ENCODE data around the gene SLC22A1. TPM values are rescaled to one million over a fixed set of nuclear protein-coding genes. Genes with fewer than 3 reads are reported as not detected.

The SLC22A1 gene
- total RNA-seq, 1 experiment from 2014 or later, result 0.39 TPM

DNA sequence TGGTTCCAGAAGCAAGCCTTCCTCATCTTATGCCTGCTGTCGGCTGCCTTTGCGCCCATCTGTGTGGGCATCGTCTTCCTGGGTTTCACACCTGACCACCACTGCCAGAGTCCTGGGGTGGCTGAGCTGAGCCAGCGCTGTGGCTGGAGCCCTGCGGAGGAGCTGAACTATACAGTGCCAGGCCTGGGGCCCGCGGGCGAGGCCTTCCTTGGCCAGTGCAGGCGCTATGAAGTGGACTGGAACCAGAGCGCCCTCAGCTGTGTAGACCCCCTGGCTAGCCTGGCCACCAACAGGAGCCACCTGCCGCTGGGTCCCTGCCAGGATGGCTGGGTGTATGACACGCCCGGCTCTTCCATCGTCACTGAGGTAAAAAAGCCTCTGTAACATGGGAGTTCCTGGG, 366 bp downstream of the SLC22A1 start:
- H3K27me3 Mint-ChIP-seq (ENCODE audit: low read depth), result no peaks in the 10 kb centered on the region; the same call in 1 of the 2 replicates

More for the DNA sequence above, 366 bp downstream of the SLC22A1 start:
- Histone ChIP-seq H3K4me1 (ENCODE audit: insufficient read depth, low read length) (no peaks in the 10 kb centered on the region), H3K18ac (ENCODE audit: insufficient read length, low read depth, low read length) (no peak overlapping the region), H3K79me1 (ENCODE audit: insufficient read depth, low read depth, low read length, poor library complexity, severe bottlenecking) (no peaks in the 10 kb centered on the region), H4K20me1 (ENCODE audit: control insufficient read depth, insufficient read depth, insufficient read length) (no peaks in the 10 kb centered on the region), H3K23ac (ENCODE audit: insufficient read length, low read depth, low read length) (no peak overlapping the region), H4K91ac (ENCODE audit: insufficient read length, low read depth, low read length) (no peak overlapping the region), H2BK5ac (ENCODE audit: insufficient read length, low read length) (no peak overlapping the region), H2AFZ (ENCODE audit: low read length) (no peak overlapping the region), H3K14ac (ENCODE audit: insufficient read depth, low read length) (no peak overlapping the region; the same call in 1 of the 2 replicates), H3K9ac (ENCODE audit: extremely low read depth, insufficient read length, low read length) (no peak overlapping the region), H4K5ac (ENCODE audit: insufficient read length, low read depth, low read length) (no peak overlapping the region), H3K9me3 (ENCODE audit: control insufficient read depth, low read depth, low read length) (peaks cover 14% of the 10 kb centered on the region), H2BK20ac (ENCODE audit: low read depth, low read length, poor library complexity, severe bottlenecking) (no peak overlapping the region), H2BK15ac (ENCODE audit: low read depth, low read length) (no peak overlapping the region), H3K56ac (ENCODE audit: insufficient read length, low read depth, low read length) (no peak overlapping the region), H3K27ac (ENCODE audit: insufficient read length, low read depth, low read length) (no peak overlapping the region), H3K23me2 (ENCODE audit: insufficient read length, low read depth, low read length, poor library complexity, severe bottlenecking) (no peaks in the 10 kb centered on the region), H3K27me3 (ENCODE audit: insufficient read depth, low read length) (no peaks in the 10 kb centered on the region), H3K4me2 (ENCODE audit: insufficient read depth, insufficient read length, low read length) (no peak overlapping the region), H2AK5ac (ENCODE audit: insufficient read length, low read length) (no peak overlapping the region), H3T11ph (ENCODE audit: low read length) (no peak overlapping the region), H3K79me2 (ENCODE audit: insufficient read depth, low read length) (no peaks in the 10 kb centered on the region), H2BK120ac (ENCODE audit: low read depth, low read length, poor library complexity, severe bottlenecking) (no peak overlapping the region), H2BK12ac (ENCODE audit: insufficient read length, low read depth, low read length) (no peak overlapping the region), H4K8ac (replicated peaks; ENCODE audit: insufficient read length, low read depth, low read length) (no peak overlapping the region), H3K4ac (ENCODE audit: low read depth, low read length) (no peak overlapping the region)
- Mint-ChIP-seq H3K36me3 (ENCODE audit: insufficient read depth in 1 of 3, low read depth in 3 of 3) (peaks cover 17 to 24% (median 20%) of the 10 kb centered on the region in 3 experiments), H3K4me1 (no peaks in the 10 kb centered on the region), H3K4me3 (no peak overlapping the region), H3K9me3 (peaks cover 20 to 21% of the 10 kb centered on the region in 2 experiments; a peak in 4 of 5 replicates), H3K27ac (no peak overlapping the region)
- no CpG with 5 or more reads among the region's 14 CpGs for WGBS (ENCODE audit: extremely low coverage, insufficient read length, low lambda C conversion rate)
- TF ChIP-seq, protein P1, sequence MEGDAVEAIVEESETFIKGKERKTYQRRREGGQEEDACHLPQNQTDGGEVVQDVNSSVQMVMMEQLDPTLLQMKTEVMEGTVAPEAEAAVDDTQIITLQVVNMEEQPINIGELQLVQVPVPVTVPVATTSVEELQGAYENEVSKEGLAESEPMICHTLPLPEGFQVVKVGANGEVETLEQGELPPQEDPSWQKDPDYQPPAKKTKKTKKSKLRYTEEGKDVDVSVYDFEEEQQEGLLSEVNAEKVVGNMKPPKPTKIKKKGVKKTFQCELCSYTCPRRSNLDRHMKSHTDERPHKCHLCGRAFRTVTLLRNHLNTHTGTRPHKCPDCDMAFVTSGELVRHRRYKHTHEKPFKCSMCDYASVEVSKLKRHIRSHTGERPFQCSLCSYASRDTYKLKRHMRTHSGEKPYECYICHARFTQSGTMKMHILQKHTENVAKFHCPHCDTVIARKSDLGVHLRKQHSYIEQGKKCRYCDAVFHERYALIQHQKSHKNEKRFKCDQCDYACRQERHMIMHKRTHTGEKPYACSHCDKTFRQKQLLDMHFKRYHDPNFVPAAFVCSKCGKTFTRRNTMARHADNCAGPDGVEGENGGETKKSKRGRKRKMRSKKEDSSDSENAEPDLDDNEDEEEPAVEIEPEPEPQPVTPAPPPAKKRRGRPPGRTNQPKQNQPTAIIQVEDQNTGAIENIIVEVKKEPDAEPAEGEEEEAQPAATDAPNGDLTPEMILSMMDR (conservative IDR thresholded peaks at IDR 0.05), result no peak
- no peak for DNase-seq

Measured in H9 (cell line).